Metanephros (tissue), 1 donor: ENCODE data around the gene OR5F1. TPM values are rescaled to one million over a fixed set of nuclear protein-coding genes. Genes with fewer than 3 reads are reported as not detected.

Source experiments
- total RNA-seq: library from RNA; depleted of rRNA; stranded (reverse); fragments of >200 nt; gene quantifications from one replicate; pipeline ENCODE4 v1.2.3, GENCODE V29; 2014

OR5F1 gene
- total RNA-seq, result not detected

GRCh38 chr11:55994525-55994924 is at the start of gene OR5F1:
OR5F1 (minus strand) TSS chr11:55994625; CDS start chr11:55994625, 0 bp downstream.

GRCh38 chr11:56027354-56027753 is 32.9 kb upstream of the OR5F1 start, which contains the start of gene OR5AS1:
OR5AS1 (plus strand) TSS chr11:56027654; CDS start chr11:56030419, 2,765 bp downstream.

DNA sequence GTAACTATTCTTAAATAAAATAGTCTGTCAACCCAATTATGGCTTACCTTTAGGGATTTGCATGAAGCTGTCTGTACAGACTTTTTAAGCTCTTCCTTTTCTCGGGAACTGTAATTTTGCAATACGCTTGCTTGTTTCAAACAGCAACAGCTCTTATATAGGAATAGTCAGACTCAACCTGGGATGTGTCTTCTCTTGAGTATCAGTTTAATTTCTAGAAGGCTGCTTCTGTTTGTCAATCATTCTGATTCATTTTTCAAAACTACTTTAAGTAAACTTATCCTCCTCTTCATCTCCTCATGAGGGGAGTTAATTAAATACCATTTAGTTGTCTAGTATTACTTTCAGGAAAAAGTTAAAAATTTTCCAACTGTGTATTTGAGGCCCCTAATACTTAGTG is 24.6 kb downstream of the OR5F1 start, which contains the start of gene OR10AG1:
Gene OR10AG1 (minus strand): TSS at position 101 of the 400 bp plus-strand sequence. CDS start 38 bp downstream, at position 63.

Other genes starting within 250 kb of the OR5F1 start
- gene OR5D13, start 221.2 kb downstream of the OR5F1 start, total RNA-seq, result not detected
- gene OR5D14, start 199.1 kb downstream of the OR5F1 start, total RNA-seq, result not detected
- gene OR5L1, start 183.3 kb downstream of the OR5F1 start, total RNA-seq, result not detected
- not detected for gene OR5D18, start 175.0 kb downstream of the OR5F1 start, total RNA-seq
- not detected for gene OR5L2, start 167.4 kb downstream of the OR5F1 start, total RNA-seq
- not detected for gene OR5D16, start 155.9 kb downstream of the OR5F1 start, total RNA-seq
- not detected for gene TRIM51, start 111.3 kb downstream of the OR5F1 start, total RNA-seq
- not detected for gene OR5W2, start 80.0 kb downstream of the OR5F1 start, total RNA-seq
- not detected for gene OR5I1, start 58.2 kb downstream of the OR5F1 start, total RNA-seq
- not detected for gene OR10AG1, start 24.7 kb downstream of the OR5F1 start, total RNA-seq
- not detected for gene OR5AS1, start 33.0 kb upstream of the OR5F1 start, total RNA-seq
- gene OR8I2, start 98.7 kb upstream of the OR5F1 start, total RNA-seq, result not detected
- gene OR8H2, start 109.1 kb upstream of the OR5F1 start, total RNA-seq, result not detected
- not detected for gene OR8H3, start 127.7 kb upstream of the OR5F1 start, total RNA-seq
- gene OR8J3, start 145.6 kb upstream of the OR5F1 start, total RNA-seq, result not detected
- not detected for gene OR8K5, start 165.7 kb upstream of the OR5F1 start, total RNA-seq
- gene OR5J2, start 182.0 kb upstream of the OR5F1 start, total RNA-seq, result not detected
- gene OR5T2, start 239.6 kb upstream of the OR5F1 start, total RNA-seq, result not detected